Stimulated activated CD4-positive, alpha-beta T cell treated with anti-CD3 and anti-CD28 coated beads, Interleukin-2, amount 100 ng/mL, for 48 hours (primary cell): ENCODE data around the gene B4GALT2.

Experiments
- DNase-seq, 2 donors: peaks; one replicate each; pipeline ENCODE4 v3.0.0-alpha.2; 2020

Gene B4GALT2, protein sequence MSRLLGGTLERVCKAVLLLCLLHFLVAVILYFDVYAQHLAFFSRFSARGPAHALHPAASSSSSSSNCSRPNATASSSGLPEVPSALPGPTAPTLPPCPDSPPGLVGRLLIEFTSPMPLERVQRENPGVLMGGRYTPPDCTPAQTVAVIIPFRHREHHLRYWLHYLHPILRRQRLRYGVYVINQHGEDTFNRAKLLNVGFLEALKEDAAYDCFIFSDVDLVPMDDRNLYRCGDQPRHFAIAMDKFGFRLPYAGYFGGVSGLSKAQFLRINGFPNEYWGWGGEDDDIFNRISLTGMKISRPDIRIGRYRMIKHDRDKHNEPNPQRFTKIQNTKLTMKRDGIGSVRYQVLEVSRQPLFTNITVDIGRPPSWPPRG

DNA sequence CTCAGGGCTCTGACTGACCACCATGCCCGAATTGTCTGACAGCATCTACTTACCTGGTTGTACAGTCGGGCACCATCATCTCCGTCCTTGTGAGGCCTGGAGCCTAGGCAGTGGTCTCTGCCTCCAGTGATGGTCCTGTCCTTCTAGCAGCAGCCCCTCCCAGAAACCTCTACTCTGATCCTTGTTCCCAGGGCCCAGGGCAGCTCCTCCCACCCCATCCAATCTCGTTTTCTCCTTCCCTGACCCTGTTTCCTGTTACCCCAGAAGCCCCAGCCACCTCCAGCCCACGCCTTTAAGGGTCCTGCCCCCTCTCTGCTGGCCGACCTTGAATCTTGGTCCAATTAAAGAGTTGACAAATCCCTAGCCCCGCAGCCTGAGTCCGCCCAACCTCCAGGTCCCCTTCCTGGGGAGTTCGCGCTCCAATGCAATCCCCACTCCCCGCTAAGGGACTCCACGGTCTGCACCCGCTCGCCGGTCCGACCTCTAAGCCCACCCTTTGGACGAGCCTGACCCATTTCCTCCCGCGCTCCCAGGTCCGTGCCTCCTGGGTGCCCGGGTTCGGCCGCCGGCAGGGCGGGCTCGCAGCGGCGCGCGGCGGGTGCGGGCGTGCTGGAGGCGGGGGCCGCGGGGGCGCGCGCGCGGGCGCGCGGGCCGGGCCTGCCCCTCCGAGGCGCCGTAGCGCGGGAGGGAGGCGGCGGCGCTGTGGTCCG is at the start of gene B4GALT2:
Gene B4GALT2 (plus strand): TSS at position 660 of the 710 bp plus-strand sequence. CDS start 1,951 bp downstream, outside the sequence.
- peak; percentile 33 to 46 for DNase-seq

DNA sequence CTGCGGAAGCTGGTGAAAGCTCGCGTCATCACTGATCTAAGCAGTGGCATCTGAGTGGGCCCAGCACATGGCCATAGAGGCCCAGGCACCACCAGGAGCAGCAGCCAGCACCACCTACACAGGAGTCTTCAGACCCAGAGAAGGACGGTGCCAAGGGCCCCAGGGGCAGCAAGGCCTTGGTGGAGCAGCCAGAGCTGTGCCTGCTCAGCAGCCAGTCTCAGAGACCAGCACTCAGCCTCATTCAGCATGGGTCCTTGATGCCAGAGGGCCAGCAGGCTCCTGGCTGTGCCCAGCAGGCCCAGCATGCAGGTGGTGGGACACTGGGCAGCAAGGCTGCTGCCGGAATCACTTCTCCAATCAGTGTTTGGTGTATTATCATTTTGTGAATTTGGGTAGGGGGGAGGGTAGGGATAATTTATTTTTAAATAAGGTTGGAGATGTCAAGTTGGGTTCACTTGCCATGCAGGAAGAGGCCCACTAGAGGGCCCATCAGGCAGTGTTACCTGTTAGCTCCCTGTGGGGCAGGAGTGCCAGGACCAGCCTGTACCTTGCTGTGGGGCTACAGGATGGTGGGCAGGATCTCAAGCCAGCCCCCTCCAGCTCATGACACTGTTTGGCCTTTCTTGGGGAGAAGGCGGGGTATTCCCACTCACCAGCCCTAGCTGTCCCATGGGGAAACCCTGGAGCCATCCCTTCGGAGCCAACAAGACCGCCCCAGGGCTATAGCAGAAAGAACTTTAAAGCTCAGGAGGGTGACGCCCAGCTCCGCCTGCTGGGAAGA is 48.7 kb upstream of the B4GALT2 start:
- DNase-seq = no peak

DNA sequence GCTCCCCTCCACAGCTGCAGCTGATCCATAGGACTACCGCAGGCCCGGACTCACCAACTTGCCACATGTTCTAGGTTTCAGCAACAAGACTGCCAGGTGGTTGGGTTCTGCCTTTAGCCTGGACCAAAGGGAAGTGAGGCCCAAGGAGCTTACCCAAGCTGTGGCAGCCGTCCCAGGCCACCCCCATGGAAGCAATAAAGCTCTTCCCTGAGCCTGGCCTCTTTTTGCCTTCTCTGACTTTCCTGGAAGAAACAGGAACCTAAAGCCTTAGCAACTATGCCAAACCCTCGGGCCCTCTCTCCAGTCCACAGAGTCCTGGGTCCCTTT is 48.1 kb upstream of the B4GALT2 start:
- DNase-seq = no peak

DNA sequence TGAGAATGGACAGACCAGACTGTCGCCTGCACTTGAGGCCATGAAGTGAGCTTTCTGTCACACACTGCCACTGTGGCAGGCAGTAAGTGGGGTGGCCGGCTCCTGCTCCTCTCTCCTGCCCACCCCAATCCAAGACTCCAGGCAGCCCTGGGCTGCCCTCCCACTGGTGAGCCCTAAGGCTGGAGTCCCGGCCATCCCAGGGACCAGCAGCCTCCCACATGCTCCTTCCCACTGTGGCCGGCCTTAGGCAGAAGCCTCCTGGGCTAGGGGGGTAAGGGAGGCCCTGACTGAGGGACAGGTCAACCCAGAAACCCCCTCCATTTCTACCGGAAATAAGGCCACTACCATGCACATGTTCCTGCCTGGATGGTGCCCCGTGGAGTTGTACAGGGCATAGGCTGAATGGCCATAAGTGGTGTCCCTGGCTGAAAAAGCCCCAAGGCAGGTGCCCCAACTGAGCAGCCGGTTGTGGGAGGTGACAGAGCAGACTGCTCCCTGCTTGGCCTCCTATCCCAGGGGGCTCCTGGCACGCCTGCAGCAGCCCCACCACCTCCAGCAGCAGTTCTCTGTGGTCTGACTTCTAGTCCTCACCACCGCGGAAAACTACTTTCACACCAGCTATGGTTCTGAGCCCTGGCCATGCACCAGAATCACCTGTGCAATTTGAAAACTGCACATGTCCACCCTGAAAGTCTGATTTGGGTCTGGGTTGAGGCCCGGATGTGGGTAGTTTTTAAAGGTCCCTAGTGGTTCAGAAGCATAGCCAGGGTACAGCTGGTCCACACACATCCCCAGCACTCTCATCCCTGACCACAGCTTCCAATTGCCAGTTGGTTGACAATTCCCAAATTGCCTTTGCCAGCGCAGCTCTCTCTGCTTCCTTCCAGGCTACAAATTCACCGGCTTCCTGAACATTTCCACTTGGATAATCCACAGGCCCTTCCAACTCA is 47.0 kb upstream of the B4GALT2 start:
- no peak for DNase-seq

DNA sequence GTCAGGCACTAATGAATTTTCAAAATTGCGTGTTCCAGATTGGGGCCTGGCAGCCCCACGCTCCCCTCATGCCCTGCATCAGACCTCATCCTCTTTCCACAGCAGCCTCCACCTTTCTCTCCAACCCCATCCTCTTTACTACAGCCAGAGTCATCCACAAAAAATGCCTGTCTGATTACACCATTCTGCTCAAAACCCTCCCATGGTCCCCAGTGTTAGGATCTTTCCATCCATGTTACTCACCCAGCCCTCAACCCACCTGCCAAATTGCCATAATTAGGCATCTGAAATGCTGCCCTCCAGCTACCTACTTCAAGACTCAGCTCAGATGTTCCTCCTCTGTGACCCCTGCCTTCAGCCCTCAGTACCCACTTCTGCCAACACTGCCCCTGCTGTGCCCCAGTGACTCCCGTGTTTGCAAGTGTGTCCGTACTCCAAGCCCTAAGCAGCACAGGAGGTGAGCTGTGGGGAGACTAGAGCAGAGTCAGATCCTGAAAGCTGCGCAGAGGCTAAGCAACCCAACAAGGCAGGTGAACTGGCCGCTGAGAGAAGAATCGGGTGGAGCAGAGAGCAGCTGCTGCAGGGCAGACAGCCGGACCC is 46.1 kb upstream of the B4GALT2 start:
- no peak for DNase-seq

DNA sequence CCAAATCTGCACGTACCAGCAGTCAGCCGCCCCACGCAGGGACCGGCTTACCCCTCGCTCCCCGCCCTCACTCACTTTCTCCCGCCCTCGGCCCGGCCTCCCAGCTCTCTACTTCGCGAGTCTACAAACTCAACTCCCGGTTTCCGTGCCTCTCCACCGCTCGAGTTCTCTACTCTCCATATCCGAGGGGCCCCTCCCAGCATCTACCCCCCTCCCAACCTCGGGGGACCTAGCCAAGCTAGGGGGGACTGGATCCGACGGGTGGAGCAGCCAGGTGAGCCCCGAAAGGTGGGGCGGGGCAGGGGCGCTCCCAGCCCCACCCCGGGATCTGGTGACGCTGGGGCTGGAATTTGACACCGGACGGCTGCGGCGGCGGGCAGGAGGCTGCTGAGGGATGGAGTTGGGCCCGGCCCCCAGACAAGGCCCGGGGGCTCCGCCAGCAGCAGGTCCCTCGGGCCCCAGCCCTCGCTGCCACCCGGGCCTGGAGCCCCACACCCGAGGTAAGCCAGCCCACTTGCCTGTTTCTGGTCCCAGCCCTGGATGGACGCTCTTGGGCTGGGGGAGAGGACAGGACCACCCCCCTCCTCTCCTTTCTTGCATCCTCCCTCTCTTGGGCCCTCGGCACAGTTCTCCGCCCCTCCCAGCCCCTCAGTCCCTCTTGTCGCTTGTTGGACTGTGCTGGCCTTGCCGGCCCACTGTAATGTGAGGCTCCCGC is 45.5 kb upstream of the B4GALT2 start, which contains the start of gene ARTN:
Gene ARTN (plus strand): TSS at position 416 of the 715 bp plus-strand sequence. CDS start 1,856 bp downstream, outside the sequence.
- DNase-seq = no peak

DNA sequence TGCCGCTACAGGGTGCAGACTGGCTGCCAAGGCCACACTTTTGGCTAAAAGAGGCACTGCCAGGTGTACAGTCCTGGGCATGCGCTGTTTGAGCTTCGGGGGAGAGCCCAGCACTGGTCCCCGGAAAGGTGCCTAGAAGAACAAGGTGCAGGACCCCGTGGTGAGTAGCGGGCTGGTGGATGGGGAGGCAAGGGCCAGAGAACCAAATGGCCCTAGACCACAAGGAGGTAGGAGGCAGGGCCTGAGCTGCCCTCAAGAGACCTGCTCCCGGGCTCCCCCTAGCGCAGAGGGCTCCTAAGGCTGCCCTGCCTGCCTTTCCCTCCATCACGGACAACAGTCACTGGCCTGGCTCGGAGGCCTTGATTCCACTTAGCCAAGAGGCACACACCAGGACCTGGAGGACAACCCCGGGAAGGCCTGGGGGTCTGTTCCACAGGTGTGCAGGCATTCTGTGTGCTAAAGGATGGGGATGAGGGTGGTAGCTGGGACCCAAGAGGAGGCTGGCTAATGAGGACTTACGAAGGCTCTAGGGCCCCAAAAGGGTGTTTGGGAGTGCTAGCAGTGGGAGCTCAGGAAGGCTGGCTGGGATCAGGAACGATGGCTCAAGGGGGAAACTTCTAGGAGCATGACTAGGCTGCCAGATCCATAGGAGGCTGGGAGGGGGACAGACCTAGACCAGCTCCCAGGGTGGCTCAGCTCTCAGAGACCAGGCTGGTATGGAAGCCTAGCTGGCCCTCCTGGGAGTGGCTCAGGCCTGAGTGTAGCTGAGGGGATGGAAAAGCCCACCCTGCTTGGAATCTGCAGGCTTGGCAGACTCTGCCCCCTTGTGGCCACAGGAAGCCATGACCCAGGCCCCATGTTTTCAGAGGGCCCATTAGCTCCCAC is 44.7 kb upstream of the B4GALT2 start:
- peak; percentile 63 to 65 for DNase-seq

DNA sequence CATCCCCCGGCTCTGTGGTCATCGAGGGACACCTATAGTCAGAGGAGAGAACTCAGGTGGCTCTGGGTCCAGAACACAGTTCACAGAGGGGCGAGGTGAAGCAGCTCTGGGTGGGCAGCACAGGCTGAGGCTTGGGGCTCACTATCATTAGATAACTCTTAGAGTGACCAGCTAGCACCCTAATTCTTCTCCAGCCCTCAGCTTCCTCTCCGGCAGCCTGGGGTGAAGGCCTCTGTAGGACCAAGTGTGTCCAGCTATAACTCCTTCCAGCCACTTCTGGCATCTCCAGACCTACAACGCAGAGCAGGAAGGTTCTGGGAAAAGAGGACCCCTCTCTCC is 44.1 kb upstream of the B4GALT2 start:
- DNase-seq = no peak

DNA sequence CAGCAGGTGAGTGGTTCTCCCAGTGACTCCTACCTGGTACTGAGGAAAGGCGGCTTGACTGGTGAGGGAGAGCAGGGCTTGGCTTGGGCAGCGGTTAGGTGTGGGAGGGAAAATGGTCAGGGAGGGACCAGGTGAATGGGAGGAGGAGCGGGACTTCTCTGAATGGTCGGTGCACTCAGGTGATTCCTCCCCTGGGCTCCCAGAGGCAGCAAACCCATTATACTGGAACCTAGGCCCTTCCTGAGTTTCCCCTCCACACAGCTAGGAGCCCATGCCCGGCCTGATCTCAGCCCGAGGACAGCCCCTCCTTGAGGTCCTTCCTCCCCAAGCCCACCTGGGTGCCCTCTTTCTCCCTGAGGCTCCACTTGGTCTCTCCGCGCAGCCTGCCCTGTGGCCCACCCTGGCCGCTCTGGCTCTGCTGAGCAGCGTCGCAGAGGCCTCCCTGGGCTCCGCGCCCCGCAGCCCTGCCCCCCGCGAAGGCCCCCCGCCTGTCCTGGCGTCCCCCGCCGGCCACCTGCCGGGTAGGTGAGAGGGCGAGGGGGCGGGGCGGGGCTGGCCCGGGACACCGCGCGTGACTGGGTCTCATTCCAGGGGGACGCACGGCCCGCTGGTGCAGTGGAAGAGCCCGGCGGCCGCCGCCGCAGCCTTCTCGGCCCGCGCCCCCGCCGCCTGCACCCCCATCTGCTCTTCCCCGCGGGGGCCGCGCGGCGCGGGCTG is 43.1 kb upstream of the B4GALT2 start:
- no peak for DNase-seq

DNA sequence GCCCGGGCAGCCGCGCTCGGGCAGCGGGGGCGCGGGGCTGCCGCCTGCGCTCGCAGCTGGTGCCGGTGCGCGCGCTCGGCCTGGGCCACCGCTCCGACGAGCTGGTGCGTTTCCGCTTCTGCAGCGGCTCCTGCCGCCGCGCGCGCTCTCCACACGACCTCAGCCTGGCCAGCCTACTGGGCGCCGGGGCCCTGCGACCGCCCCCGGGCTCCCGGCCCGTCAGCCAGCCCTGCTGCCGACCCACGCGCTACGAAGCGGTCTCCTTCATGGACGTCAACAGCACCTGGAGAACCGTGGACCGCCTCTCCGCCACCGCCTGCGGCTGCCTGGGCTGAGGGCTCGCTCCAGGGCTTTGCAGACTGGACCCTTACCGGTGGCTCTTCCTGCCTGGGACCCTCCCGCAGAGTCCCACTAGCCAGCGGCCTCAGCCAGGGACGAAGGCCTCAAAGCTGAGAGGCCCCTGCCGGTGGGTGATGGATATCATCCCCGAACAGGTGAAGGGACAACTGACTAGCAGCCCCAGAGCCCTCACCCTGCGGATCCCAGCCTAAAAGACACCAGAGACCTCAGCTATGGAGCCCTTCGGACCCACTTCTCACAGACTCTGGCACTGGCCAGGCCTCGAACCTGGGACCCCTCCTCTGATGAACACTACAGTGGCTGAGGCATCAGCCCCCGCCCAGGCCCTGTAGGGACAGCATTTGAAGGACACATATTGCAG is 42.4 kb upstream of the B4GALT2 start:
- no peak for DNase-seq

DNA sequence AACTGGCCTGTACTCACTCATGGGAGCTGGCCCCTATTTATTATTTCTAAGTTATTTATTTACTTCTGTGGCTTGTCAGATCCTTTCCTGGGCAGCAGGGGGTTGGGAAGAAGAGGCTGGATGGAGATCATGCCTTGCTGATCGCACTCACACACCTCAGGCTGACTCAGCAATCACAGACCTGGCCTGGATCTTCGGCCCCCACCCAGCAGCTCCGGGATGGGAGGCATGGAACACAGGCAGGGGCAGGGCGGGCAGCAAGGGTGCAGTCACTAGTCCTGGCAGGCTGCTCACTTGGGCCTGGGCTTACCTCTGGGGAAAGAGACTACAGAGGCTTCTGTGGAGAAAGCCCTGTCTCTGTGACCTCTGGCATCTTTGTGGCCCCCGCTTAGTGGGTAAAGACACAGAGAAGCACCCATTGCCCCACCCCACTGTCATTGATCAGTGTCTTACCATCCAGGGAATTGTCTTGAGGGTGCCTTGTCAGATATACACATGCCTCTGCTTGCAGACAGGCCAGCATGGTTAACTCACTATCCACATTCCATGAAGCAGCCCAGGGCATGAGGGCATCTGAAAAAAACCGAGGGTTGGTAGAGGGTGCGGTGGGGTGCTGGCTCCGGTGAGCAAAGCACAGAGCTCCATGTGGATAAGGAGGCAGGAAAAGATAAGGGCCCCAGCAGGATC is 41.7 kb upstream of the B4GALT2 start:
- DNase-seq = no peak

DNA sequence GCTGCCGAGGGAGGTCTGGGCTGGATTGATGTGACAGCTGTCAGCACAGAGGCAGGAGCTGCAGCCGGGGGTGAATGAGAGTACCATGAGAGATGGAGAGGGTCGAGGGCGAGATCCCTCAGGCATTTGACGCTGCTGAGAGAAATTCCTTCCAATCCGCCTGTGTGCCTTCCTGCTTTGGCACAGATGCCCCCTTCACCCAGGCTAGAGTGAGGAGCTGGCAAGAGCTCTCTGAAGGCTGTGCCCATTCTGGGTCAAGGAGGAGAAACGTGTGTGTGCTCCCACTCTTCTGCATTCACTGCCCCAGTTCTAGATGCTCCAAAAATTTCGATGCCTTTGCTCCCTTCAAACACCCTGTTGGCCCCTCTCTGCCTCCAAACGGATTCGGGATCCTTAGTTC is 40.6 kb upstream of the B4GALT2 start:
- DNase-seq = no peak

DNA sequence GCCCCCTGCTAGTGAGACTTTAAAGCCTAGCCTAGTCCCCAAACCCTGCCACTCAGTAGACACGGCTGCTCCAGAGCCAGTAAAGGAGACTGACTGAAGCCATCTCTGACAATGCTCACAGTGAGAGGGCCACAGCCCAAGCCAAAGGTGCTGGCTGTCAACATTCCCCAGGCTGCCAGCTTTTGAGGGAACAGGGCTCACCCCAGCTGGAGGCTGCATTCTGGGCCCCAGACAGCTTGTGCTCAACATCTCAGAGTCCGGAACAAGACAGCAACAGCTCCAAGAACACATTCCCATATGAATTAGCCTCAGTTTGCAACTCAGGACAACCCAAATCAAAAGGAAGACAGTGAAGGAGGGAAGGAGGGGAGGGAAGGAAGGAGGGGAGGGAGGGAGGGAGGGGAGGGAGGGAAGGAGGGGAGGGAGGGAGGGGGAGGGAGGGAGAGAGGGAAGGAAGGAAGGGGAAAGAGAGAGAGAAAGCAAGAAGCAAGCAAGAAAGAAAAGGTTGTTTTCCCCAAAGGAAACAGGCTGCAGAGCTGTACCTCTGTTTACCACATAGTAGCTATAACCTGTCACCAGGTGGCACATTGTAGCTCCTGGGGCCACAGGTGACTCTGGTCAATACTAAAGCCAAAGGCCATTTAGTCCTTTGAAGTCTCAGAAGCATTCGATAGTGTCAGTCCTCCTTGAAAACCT is 40.0 kb upstream of the B4GALT2 start:
- no peak for DNase-seq

DNA sequence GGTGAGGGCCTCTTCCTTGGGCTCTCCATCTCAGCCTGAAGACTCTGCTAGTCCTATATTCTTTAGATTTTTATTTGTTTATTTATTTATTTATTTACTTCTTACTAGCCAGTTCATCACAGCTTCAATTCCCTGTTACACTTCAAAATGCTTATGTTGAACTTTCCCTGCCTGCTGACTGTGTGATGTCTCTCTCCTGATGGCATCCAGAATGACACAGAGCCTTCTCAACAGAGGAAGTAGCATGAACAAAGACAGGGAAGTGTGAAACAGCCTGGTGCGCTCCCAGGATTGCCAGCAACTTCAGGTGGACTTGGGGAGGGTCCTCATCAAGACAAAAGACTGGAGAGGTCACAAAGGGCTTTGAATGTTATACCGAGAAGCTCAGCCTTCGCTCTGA is 36.6 kb upstream of the B4GALT2 start:
- DNase-seq = no peak

DNA sequence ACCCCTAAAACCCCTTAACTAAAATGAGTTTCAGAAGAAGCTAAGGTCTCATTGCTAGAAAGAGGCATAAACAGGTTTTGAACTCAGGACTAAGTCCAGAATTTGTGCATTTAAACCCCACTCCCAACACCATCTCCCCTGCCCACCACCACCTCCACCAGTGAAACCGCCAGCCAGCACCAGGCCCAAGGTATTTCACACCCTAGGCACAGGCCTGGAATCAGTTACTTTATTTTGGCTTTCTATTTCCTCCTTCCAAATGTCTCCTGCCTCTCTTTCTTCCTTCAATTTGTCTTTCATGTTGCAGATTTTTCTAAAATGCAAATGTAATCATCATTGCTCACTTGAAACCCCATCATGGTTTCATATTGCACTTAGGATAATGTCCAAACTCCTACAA is 34.1 kb upstream of the B4GALT2 start:
- no peak for DNase-seq

DNA sequence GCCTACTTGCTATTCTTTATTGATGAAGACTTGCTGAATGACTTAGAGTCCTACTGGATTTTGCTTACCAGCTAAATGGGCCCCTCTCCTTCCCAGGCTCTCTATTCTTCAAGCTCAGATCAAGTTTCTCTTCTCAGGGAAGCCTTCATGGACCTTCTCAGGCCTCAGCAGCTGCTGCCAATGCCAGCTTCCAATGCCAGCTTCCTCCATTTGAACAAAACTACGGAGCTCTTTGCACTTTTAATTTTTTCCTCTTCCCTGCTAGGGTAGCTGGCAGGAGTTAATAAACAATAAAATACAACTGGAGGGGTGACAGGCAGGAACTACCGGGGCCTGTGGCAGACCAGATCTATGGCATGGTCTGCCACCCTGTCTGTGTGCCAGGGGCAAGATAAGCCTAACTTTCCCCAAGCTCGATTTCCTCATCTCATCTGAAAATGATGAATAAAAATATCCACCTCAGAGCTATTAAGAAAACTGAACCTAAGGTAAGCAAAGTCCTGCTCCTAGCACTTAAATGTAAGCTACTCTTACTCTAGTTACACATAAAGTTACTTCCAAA is 33.3 kb upstream of the B4GALT2 start:
- DNase-seq = no peak
